ENCODE measurements around the gene CHPF2. TPM values are rescaled to one million over a fixed set of nuclear protein-coding genes. Genes with fewer than 3 reads are reported as not detected.

Gene CHPF2
- total RNA-seq, 2 experiments from 2014 or later = 34.7 to 36.1 TPM

DNA sequence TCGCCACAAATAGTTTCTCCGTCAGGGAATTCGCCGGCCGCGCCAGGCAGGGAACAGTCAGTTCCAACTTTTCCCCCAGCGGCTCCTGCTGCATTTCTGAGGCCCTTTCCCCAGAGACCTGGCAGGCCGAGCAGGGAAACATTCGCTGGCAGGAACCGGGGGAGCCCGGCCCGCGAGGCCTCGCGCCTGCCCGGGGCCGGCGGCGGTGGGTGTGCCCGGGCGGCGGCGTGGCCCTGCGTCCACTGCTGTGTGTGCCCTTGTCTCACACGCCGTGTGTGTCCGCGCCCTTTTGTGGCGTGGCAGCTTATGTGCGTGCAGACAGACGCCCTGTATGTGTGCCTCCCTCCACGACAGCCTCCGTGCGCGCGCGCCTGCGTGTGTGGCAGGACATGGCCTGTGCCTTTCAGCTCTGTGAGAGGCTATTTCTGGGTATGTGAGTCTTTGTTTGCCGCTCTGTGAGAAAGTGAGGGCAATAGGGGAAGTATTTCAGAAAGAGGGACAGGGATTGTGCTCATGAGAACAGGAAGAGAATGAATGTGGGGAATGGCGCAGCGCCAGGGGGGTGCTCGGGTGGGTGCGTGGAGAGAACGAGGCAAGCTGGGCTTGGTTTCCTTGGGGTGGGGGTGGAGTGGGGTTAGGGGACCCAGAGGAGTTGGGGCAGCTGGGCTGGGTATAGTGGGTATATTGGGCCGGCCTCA is 16.9 kb downstream of the CHPF2 start:
- Mint-ChIP-seq H3K9me3 (ENCODE audit: insufficient read depth) (no peaks in the 10 kb centered on the region), H3K36me3 (ENCODE audit: low read depth) (no peaks in the 10 kb centered on the region), H3K27ac (no peak overlapping the region), H3K27me3 (ENCODE audit: low read depth) (peaks cover 71% of the 10 kb centered on the region), H3K4me3 (no peak overlapping the region), H3K4me1 (ENCODE audit: low read depth) (peaks cover 35% of the 10 kb centered on the region)
- ATAC-seq (no peak), DNase-seq (peak; percentile 40)
- ChIA-PET POLR2A (no interaction called here), CTCF (no interaction called here)

DNA sequence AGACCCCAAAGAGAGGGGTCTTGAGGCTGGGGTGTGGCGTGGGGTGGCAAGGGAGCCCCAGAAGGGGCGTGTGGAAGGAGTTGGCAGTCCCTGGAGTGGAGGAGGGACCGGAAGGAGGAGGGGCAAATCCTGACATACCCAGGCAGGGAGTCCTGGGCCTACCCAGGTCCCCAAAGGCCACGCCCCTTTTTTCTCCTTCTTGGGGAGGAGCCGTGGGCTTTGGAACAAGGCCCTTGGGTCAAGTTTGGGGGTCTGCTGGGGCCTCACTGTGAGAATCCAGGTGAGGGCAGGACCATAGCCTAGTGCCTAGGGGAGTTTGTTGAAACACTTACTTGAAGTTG is 17.4 kb downstream of the CHPF2 start:
- H3K4me1 Mint-ChIP-seq (ENCODE audit: low read depth) = peaks cover 30% of the 10 kb centered on the region
- ChIA-PET CTCF (no interaction called here), POLR2A (no interaction called here)
- no peaks in the 10 kb centered on the region for H3K9me3 Mint-ChIP-seq (ENCODE audit: insufficient read depth)
- DNase-seq (no peak), ATAC-seq (no peak)
- no peak overlapping the region for H3K27ac Mint-ChIP-seq
- no peak overlapping the region for H3K4me3 Mint-ChIP-seq
- no peaks in the 10 kb centered on the region for H3K36me3 Mint-ChIP-seq (ENCODE audit: low read depth)
- H3K27me3 Mint-ChIP-seq (ENCODE audit: low read depth) = peaks cover 75% of the 10 kb centered on the region

DNA sequence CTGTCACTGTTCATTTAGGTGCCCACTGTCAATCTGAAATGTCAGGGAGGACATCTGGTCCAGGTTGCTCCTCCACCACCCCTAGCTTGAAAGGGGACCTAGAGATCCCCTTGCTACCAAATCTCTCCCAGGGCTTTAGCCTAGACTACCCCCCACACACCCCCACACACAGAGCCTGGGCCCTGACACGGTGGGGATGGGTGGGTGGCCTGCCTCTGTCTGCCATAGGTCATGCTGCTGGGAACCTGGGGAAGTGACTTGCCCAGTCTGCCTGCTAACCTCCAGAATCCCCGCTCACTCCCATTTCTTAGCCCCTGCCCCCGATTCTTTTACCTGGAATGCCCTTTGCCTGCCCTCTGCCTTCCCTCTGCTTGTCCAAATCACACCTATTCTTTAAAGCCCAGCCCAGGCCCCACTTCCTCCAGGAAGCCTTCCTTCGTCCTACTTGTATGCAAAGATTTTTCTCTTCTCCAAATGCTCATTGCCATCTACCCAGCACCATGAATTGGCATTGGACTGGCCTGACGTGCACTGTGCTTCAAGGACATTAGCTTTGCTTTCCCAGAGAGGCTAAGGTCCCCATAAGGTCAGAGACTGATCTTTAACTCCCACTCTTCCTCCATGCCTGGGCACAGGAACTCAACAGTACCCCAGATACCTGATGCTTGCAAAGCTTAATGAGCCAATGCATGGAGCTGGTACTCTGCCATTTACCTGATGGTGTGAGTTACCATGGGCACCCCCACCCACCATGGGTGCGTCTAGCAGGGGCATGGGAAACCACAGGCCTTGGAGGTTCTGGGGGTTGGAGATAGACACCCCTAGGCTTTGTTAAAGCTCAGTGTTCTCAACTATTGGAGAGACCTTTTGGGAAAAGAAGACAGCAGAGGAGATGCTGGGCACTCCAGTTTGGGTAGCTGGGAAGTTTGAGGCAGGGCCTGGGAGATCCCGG is 18.2 kb downstream of the CHPF2 start:
- Mint-ChIP-seq H3K9me3 (ENCODE audit: insufficient read depth) (no peaks in the 10 kb centered on the region), H3K27me3 (ENCODE audit: low read depth) (peaks cover 73% of the 10 kb centered on the region), H3K4me1 (ENCODE audit: low read depth) (peaks cover 26% of the 10 kb centered on the region), H3K4me3 (no peak overlapping the region), H3K27ac (no peak overlapping the region), H3K36me3 (ENCODE audit: low read depth) (no peaks in the 10 kb centered on the region)
- DNase-seq = no peak
- ChIA-PET CTCF (interaction anchor here (1.1 to 1.4 kb wide), 3 partner anchors 53 to 127 kb away, joined by 3 to 6 read pairs (median 3); no protein-coding TSS in a partner anchor), POLR2A (no interaction called here)
- ATAC-seq = no peak

DNA sequence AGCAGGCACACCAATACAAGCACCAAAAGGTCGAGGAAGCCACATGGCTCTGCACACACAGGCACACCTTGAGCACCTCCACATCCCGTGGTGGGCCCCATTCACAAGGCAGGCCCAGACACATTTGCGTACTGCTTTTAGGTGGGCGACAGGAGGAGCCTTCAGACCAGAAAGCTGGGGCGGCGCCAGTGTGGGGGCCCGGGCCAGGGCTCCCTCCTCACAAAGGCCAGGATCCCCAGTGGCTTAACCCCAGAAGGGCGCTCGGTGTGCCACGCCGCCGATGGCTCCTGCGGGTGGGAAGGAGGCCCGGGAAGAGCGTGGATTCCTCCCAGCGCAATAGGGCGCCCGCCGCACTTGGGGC is 19.0 kb downstream of the CHPF2 start:
- Mint-ChIP-seq H3K4me3 (no peak overlapping the region), H3K4me1 (ENCODE audit: low read depth) (peaks cover 21% of the 10 kb centered on the region), H3K27me3 (ENCODE audit: low read depth) (peaks cover 72% of the 10 kb centered on the region), H3K36me3 (ENCODE audit: low read depth) (no peaks in the 10 kb centered on the region), H3K9me3 (ENCODE audit: insufficient read depth) (no peaks in the 10 kb centered on the region), H3K27ac (no peak overlapping the region)
- ChIA-PET POLR2A (no interaction called here), CTCF (interaction anchor here (1.2 to 1.4 kb wide), 3 partner anchors 28 to 128 kb away, joined by 3 to 6 read pairs (median 3); no protein-coding TSS in a partner anchor)
- DNase-seq (no peak), ATAC-seq (no peak)

DNA sequence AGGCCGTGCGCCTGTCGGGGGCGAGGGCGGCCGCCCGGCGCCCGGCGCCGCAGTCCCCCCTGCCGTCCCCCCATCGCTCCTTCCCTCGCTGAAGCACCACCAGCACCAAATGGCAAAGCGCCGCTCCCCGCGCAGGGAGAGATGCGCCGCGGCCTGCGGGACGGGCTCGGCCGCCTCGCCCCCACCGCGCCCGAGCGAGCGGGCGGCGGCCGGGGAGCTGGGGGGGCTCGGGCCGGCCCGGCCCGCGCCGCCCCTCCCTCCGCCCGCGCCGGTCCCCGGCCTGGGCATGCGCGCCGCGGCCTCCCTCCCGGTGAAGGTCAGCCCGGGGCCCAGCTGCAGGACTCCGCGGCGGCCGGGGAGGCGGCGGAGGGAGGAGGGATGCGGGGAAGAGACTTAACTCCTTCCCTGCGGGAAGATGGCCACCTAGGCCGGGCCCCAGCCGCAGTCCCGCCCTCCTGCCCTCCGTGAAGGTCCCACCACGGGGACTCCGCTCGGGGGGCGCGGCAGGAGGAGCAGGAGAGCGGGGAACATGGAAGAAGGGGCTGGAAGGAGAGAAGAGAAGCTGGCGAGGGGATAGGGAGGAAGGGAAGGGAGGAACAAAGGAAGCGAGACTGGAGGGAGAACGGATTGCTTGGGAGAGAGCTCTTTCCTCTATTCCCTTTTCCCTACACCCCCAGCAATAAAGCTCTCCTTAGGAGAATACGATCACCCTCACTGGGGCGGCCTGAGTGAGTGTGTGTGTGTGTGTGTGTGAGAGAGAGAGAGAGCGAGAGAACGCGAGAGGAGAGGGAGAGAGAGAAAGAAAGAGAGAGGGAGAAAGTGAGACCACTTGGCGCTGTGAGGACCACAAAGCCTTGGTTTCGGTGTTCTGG is 19.6 kb downstream of the CHPF2 start:
- ATAC-seq (peak; percentile 24), DNase-seq (no peak)
- Mint-ChIP-seq H3K9me3 (ENCODE audit: insufficient read depth) (no peaks in the 10 kb centered on the region), H3K4me1 (ENCODE audit: low read depth) (peaks cover 18% of the 10 kb centered on the region), H3K27me3 (ENCODE audit: low read depth) (peaks cover 66% of the 10 kb centered on the region), H3K4me3 (no peak overlapping the region), H3K36me3 (ENCODE audit: low read depth) (no peaks in the 10 kb centered on the region), H3K27ac (no peak overlapping the region)
- ChIA-PET POLR2A (no interaction called here), CTCF (interaction anchor here (0.9 to 1.5 kb wide), 4 partner anchors 8 to 84 kb away, joined by 3 to 5 read pairs (median 3); no protein-coding TSS in a partner anchor)

DNA sequence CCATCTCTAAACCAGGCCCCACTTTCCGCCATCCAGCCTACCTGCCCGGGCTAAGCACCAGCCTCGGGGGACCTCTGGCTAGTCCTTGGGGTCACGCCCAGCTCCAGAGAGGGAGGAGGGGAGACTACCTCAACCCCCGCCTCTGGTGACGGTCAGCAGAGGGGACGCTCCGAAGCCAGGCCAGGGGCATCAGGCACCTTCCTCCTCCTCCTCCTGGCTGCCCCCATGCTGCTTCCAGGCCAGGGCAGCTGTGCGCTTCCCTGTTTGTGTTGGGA is 20.2 kb downstream of the CHPF2 start:
- DNase-seq (no peak), ATAC-seq (no peak)
- Mint-ChIP-seq H3K36me3 (ENCODE audit: low read depth) (no peaks in the 10 kb centered on the region), H3K27me3 (ENCODE audit: low read depth) (peaks cover 60% of the 10 kb centered on the region), H3K9me3 (ENCODE audit: insufficient read depth) (no peaks in the 10 kb centered on the region), H3K27ac (no peak overlapping the region), H3K4me3 (no peak overlapping the region), H3K4me1 (ENCODE audit: low read depth) (peaks cover 18% of the 10 kb centered on the region)
- POLR2A ChIA-PET = no interaction called here
- CTCF ChIA-PET = interaction anchor here (0.9 to 1.5 kb wide), 3 partner anchors 9 to 84 kb away, joined by 3 to 5 read pairs (median 3); no protein-coding TSS in a partner anchor

DNA sequence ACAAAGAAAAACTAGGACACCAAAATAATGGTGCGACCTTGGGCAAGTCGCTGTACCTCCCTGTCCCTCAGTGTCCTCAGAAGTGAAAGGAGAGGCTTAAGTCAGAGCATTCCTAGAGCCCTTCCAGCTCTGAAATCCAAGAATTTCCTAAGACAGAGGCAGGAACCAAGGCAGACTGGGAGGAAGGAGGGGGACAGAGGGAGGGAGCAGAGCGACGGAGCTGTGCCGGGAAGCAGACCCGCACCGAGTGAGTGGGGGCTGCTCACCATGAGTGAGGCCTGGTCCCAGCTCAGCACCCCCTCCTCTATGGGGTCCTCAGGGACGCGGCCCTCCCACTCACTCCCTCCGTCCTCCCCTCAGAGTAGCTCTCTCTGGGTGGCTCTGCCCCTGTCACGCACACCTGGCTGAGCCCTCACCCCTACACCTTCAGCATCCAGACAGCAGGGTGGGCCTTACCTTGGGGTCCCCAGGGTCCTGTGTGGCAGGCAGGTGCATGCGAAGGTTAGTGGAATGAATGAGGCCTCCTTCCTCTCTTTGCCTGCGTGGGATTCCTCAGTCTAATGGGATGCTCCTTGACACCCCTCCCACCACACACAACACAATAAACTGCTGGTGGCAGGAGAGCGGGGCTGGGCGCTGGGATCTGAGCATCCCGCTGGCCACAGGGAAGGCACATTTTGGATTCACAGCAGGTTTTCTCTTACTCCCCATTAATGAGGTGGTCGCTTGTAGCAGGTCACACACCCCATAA is 20.9 kb downstream of the CHPF2 start:
- no peak for DNase-seq
- Mint-ChIP-seq H3K4me1 (ENCODE audit: low read depth) (peaks cover 15% of the 10 kb centered on the region), H3K36me3 (ENCODE audit: low read depth) (no peaks in the 10 kb centered on the region), H3K4me3 (no peak overlapping the region), H3K27me3 (ENCODE audit: low read depth) (peaks cover 55% of the 10 kb centered on the region), H3K27ac (no peak overlapping the region), H3K9me3 (ENCODE audit: insufficient read depth) (no peaks in the 10 kb centered on the region)
- ChIA-PET POLR2A (no interaction called here), CTCF (interaction anchor here (1.3 to 1.5 kb wide), 2 partner anchors 9 to 85 kb away, joined by 3 to 5 read pairs; no protein-coding TSS in a partner anchor)
- ATAC-seq = no peak

DNA sequence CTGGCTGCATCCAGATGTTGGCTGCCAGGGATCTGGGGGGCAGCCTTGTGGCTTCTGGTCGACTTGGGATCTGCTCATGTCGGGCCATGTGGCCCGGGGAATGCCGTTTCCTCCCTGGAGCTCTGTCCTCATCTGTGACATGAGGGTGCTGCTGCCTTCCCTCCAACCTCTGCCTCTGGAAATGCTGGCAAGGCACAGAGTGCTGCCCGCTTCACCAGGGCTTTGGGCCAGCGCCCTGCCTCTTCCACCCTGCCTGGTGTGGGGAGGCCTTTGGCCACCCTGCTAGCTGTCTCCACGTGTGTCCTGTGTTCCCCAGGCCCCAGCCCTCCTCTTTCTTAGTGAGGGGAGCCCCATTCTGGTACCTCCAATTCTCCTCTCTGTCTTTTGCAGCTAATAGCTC is 22.0 kb downstream of the CHPF2 start:
- Mint-ChIP-seq H3K4me1 (ENCODE audit: low read depth) (peaks cover 10% of the 10 kb centered on the region), H3K4me3 (no peak overlapping the region), H3K27me3 (ENCODE audit: low read depth) (peaks cover 49% of the 10 kb centered on the region), H3K36me3 (ENCODE audit: low read depth) (no peaks in the 10 kb centered on the region), H3K27ac (no peak overlapping the region), H3K9me3 (ENCODE audit: insufficient read depth) (no peaks in the 10 kb centered on the region)
- CTCF ChIA-PET = no interaction called here
- POLR2A ChIA-PET = no interaction called here
- no peak for ATAC-seq
- DNase-seq = no peak

DNA sequence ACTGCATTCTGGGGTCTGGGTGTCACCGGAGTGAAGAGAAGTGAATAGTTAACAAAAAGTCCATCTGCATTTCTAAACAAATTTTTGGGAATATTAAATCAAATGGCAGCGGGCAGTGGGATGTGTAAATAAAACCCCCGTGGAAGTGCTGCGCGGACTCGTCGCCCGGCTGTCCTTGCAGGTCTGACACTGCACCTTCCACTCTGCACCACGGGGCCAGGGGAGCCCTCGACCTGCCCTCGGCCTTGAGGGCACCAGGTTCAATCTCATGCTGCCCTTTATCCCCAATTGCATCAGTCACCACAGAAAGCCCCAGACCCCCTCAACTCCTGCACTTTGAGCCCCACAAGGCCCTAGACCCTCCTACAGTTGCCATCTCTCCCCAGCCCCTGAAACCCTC is 22.6 kb downstream of the CHPF2 start:
- ChIA-PET CTCF (interaction anchor here (1.1 kb wide), 1 partner anchor 57 kb away, joined by 3 read pairs; no protein-coding TSS in a partner anchor), POLR2A (no interaction called here)
- Mint-ChIP-seq H3K4me1 (ENCODE audit: low read depth) (peaks cover 7% of the 10 kb centered on the region), H3K27ac (no peak overlapping the region), H3K9me3 (ENCODE audit: insufficient read depth) (no peaks in the 10 kb centered on the region), H3K27me3 (ENCODE audit: low read depth) (peaks cover 46% of the 10 kb centered on the region), H3K36me3 (ENCODE audit: low read depth) (no peaks in the 10 kb centered on the region), H3K4me3 (no peak overlapping the region)
- ATAC-seq (no peak), DNase-seq (no peak)

DNA sequence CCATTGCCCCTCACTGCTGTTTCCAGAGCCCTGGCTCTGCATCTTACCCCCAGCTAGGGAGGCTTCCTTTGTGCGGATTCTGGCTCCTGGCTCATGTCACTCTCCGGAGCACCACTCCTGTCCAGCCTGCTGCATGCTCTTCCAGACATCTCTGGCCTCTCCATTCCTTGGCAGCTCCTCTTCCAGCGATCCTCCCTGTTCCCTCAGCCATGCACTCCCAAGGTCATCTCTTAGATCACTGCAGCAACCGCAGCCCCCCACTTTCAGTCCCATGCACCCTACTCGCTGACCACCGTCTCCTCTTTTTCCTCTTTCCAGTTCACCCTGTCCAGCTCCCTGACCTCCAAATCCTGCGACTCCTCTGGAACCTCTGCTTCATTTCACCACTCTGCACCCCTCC is 23.1 kb downstream of the CHPF2 start:
- ATAC-seq = no peak

DNA sequence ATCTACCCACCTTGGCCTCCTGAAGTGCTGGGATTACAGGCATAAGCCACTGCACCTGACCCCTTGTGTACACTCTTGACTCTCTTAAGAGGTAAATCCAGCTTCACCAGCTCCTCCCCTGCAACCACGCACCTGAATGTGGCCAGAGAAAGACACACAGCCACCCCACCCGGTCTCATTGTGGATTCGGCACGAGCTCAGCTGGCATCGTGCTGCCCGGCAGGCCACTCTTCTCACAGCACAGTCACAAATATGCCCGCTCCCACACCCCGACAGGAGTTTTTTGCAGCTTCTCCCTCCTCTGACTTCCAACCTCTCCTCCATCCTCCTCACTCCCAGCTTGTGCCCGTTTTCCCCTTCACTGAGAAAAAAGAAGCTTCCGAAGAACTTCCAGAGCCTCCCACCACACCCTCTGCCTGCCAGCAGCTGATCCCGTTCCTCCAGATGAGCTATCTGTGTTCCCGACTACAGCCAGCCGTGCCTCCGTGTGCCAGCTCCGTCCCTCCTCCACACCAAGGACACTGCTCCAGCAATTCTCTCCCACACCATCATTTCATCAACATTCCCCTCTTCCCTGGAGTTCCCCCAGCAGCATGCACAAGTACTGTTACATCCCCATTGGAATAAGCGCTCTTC is 24.2 kb downstream of the CHPF2 start:
- no peaks in the 10 kb centered on the region for H3K9me3 Mint-ChIP-seq (ENCODE audit: insufficient read depth)
- H3K4me1 Mint-ChIP-seq (ENCODE audit: low read depth) = peaks cover 2% of the 10 kb centered on the region
- ChIA-PET POLR2A (interaction anchor here (0.6 kb wide), 2 partner anchors 10 to 220 kb away, joined by 3 read pairs; no protein-coding TSS in a partner anchor), CTCF (interaction anchor here (2.0 kb wide), 1 partner anchor 11 kb away, joined by 5 read pairs; no protein-coding TSS in a partner anchor)
- H3K4me3 Mint-ChIP-seq = no peak overlapping the region
- no peak overlapping the region for H3K27ac Mint-ChIP-seq
- peaks cover 33% of the 10 kb centered on the region for H3K27me3 Mint-ChIP-seq (ENCODE audit: low read depth)
- no peak for DNase-seq
- ATAC-seq = no peak
- H3K36me3 Mint-ChIP-seq (ENCODE audit: low read depth) = no peaks in the 10 kb centered on the region

More for the DNA sequence above, 23.1 kb downstream of the CHPF2 start:
- no peak overlapping the region for H3K27ac Mint-ChIP-seq
- ChIA-PET POLR2A (no interaction called here), CTCF (interaction anchor here (1.1 kb wide), 1 partner anchor 56 kb away, joined by 3 read pairs; no protein-coding TSS in a partner anchor)
- H3K36me3 Mint-ChIP-seq (ENCODE audit: low read depth) = no peaks in the 10 kb centered on the region
- peaks cover 7% of the 10 kb centered on the region for H3K4me1 Mint-ChIP-seq (ENCODE audit: low read depth)
- H3K9me3 Mint-ChIP-seq (ENCODE audit: insufficient read depth) = no peaks in the 10 kb centered on the region
- peaks cover 40% of the 10 kb centered on the region for H3K27me3 Mint-ChIP-seq (ENCODE audit: low read depth)
- no peak overlapping the region for H3K4me3 Mint-ChIP-seq
- DNase-seq = no peak

Data from activated CD8-positive, alpha-beta T cell treated with anti-CD3 and anti-CD28 coated beads, Interleukin-2, amount 10 ng/mL, durations not matched to agents 7 days and 5 days (primary cell).